ENCODE data around the gene ATP2A2.

DNA sequence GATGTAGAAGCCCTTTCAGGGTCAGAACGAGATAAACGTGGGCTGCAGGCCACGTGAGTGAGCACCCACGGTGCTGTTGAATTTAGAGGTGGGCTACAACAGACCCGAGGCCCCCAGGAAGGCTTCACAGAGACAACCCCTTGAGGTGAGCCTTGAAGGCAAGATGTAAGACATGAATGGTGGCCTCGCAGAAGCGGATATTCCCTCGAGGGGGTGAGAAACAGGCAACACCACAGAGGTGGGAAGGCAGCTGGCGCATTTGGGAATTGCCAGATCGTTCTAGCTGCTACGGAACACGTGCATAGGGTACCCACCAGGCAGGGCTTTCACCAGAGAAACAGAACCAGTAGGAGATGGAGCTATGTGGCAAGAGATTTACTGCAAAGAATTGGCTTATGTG lies 22.6 kb upstream of the ATP2A2 start:
- TF ChIP-seq, protein P1, sequence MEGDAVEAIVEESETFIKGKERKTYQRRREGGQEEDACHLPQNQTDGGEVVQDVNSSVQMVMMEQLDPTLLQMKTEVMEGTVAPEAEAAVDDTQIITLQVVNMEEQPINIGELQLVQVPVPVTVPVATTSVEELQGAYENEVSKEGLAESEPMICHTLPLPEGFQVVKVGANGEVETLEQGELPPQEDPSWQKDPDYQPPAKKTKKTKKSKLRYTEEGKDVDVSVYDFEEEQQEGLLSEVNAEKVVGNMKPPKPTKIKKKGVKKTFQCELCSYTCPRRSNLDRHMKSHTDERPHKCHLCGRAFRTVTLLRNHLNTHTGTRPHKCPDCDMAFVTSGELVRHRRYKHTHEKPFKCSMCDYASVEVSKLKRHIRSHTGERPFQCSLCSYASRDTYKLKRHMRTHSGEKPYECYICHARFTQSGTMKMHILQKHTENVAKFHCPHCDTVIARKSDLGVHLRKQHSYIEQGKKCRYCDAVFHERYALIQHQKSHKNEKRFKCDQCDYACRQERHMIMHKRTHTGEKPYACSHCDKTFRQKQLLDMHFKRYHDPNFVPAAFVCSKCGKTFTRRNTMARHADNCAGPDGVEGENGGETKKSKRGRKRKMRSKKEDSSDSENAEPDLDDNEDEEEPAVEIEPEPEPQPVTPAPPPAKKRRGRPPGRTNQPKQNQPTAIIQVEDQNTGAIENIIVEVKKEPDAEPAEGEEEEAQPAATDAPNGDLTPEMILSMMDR (IDR thresholded peaks at IDR 0.05) = no peak
- TF ChIP-seq EZH2 (IDR thresholded peaks at IDR 0.05; ENCODE audit: borderline replicate concordance, insufficient read depth, low read depth, low read length, poor library complexity, severe bottlenecking) = no peak

Measured in B cell (primary cell).